Liver (tissue), 3 donors: ENCODE measurements around the gene GAST.

Experiments used
- GABPA ChIP-seq, 2 donors: IDR thresholded peaks in 1 of 2; conservative IDR thresholded peaks in 1 of 2; 2 replicates each; pipeline ENCODE4 v1.6.1; 2016; ENCODE audit warnings: antibody characterized with exemption in 2 of 2, mild to moderate bottlenecking in 1 of 2, moderate library complexity in 1 of 2
- HNF4A ChIP-seq, 2 donors: conservative IDR thresholded peaks; 2 replicates each; pipeline ENCODE4 v1.6.1; 2016; ENCODE audit warnings: antibody characterized with exemption in 2 of 2, mild to moderate bottlenecking in 2 of 2
- JUND ChIP-seq, 2 donors: IDR thresholded peaks; 2 replicates each; pipeline ENCODE4 v1.6.1; 2016; ENCODE audit warnings: antibody characterized with exemption in 2 of 2
- RXRA ChIP-seq, 2 donors: IDR thresholded peaks; 2 replicates each; pipeline ENCODE4 v1.6.1; 2017 to 2018; ENCODE audit warnings: antibody characterized with exemption in 2 of 2, mild to moderate bottlenecking in 1 of 2
- TAF1 ChIP-seq: conservative IDR thresholded peaks from 2 replicates; pipeline ENCODE4 v1.6.1; 2016; ENCODE audit warnings: antibody characterized with exemption, mild to moderate bottlenecking
- TF ChIP-seq, protein P1 (sequence below): fragments of 150-350 bp; IDR thresholded peaks from 2 replicates; pipeline ENCODE4 v1.5.1; 2017; ENCODE audit warnings: improper control_type of control experiment, low read depth, low read length; ENCODE audit not compliant: missing input control
- TF ChIP-seq, protein P2 (sequence below): IDR thresholded peaks from 2 replicates; pipeline ENCODE4 v1.6.1; 2016; ENCODE audit warnings: antibody characterized with exemption
- donor health status: healthy.
- donor health status: healthy.

DNA sequence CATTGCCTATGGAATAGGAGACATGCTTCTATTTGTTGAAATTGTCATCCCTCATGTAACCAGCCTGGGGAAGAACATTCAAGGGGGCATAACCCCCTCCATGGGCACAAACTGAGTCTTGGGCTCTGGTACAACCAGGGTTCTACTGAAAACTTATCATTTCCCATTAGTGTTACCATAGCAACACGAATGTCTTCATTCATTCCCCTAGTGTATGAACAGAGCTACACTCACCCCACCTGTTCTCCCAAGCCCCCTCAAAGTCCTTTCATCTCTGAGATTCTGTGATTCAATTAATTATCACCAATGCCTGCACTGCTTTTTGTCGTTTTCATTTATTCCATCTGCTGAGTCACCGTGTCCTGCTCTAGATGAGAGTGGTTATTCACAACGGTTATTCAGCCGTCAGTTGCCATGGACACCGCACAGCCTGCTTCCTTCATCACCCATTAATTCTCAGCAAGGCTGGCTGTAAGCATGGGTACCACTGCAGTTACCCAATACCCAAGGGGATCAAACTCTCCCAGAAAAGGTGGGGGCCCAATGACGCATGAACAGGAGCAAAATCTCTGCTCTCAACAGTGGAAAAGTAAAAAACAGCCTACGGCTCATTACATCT lies 1.6 kb upstream of the GAST start:
- TF ChIP-seq, protein P1, sequence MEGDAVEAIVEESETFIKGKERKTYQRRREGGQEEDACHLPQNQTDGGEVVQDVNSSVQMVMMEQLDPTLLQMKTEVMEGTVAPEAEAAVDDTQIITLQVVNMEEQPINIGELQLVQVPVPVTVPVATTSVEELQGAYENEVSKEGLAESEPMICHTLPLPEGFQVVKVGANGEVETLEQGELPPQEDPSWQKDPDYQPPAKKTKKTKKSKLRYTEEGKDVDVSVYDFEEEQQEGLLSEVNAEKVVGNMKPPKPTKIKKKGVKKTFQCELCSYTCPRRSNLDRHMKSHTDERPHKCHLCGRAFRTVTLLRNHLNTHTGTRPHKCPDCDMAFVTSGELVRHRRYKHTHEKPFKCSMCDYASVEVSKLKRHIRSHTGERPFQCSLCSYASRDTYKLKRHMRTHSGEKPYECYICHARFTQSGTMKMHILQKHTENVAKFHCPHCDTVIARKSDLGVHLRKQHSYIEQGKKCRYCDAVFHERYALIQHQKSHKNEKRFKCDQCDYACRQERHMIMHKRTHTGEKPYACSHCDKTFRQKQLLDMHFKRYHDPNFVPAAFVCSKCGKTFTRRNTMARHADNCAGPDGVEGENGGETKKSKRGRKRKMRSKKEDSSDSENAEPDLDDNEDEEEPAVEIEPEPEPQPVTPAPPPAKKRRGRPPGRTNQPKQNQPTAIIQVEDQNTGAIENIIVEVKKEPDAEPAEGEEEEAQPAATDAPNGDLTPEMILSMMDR, result no peak
- TF ChIP-seq RXRA (IDR thresholded peaks at IDR 0.05) (no peak), GABPA (IDR thresholded peaks at IDR 0.05 in 1 of 2, conservative IDR thresholded peaks at IDR 0.05 in 1 of 2) (no peak), JUND (IDR thresholded peaks at IDR 0.05) (no peak), HNF4A (conservative IDR thresholded peaks at IDR 0.05) (no peak), TAF1 (no peak)
- TF ChIP-seq, protein P2, sequence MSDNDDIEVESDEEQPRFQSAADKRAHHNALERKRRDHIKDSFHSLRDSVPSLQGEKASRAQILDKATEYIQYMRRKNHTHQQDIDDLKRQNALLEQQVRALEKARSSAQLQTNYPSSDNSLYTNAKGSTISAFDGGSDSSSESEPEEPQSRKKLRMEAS, result no peak
